GM21717 (cell line): ENCODE measurements around the gene ZMYM5.
"Not testable (repeated sequence)": the region's sequence is repeated elsewhere in the genome, so short reads cannot be mapped to it uniquely, and the experiment has no call there.

Experiments used
- ATAC-seq: cut with Tn5 transposase; IDR thresholded peaks from one replicate; pipeline ENCODE4 v1.9.1; 2021; ENCODE audit warnings: mild to moderate bottlenecking, moderate library complexity; ENCODE audit not compliant: unreplicated experiment

ZMYM5 gene

GRCh38 chr13:19822673-19823072, 40.8 kb downstream of the ZMYM5 start:
- no peak for ATAC-seq

- no peak for ATAC-seq
These were observed 45.1 kb downstream of the ZMYM5 start for GRCh38 chr13:19818223-19818842.

GRCh38 chr13:19817510-19818158, 45.8 kb downstream of the ZMYM5 start:
- ATAC-seq = no peak

- no peak for ATAC-seq
These were observed 46.3 kb downstream of the ZMYM5 start for GRCh38 chr13:19817106-19817505.

GRCh38 chr13:19815842-19816241, 47.6 kb downstream of the ZMYM5 start:
- not testable (repeated sequence) for ATAC-seq

- no peak for ATAC-seq
These were observed 52.2 kb downstream of the ZMYM5 start for GRCh38 chr13:19810996-19811881.

- ATAC-seq = no peak
These were observed 53.3 kb downstream of the ZMYM5 start for GRCh38 chr13:19810151-19810550.

- no peak for ATAC-seq
These were observed 57.7 kb downstream of the ZMYM5 start for GRCh38 chr13:19805765-19806164.

GRCh38 chr13:19795956-19796355, 67.5 kb downstream of the ZMYM5 start:
- ATAC-seq = no peak

GRCh38 chr13:19794631-19795030, 68.8 kb downstream of the ZMYM5 start:
- no peak for ATAC-seq

- ATAC-seq = no peak
These were observed 71.4 kb downstream of the ZMYM5 start for GRCh38 chr13:19791953-19792537.

- peak; percentile 69 for ATAC-seq
These were observed 80.4 kb downstream of the ZMYM5 start, which contains the start of gene PSPC1 for GRCh38 chr13:19782727-19783682. Gene PSPC1 (minus strand): TSS chr13:19782945. CDS start chr13:19782757, 188 bp downstream.

- ATAC-seq = peak; percentile 59
These were observed 81.3 kb downstream of the ZMYM5 start for GRCh38 chr13:19782049-19782726.

- peak; percentile 2 for ATAC-seq
These were observed 81.9 kb downstream of the ZMYM5 start for GRCh38 chr13:19781526-19781925.

GRCh38 chr13:19780753-19781418, 82.6 kb downstream of the ZMYM5 start:
- ATAC-seq = not testable (repeated sequence)
